Hepatic stellate cell (primary cell): ENCODE data around the gene CSDE1.

Experiments
- DNase-seq: peaks from one replicate; pipeline ENCODE4 v3.0.0; 2011; ENCODE audit warnings: low spot score

The CSDE1 gene

DNA sequence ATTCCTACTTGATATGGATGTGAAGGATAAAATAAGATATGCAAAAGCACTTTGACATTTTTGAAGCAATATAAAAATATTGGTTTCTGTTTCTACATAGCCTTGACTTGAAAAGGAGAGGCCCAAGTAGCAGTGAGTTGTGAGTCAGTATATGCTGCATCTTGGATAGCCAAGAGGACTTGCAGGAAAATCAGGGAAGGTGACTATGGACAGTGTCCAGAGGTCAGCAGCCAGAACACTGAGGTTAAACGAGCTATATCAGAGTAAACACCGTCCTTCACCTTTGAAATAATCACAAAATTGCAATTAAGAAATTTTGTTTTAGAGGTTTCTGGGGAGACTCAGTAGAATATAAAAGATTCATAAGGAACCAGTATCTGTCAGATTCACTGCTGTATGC is 55.9 kb downstream of the CSDE1 start:
- no peak for DNase-seq

DNA sequence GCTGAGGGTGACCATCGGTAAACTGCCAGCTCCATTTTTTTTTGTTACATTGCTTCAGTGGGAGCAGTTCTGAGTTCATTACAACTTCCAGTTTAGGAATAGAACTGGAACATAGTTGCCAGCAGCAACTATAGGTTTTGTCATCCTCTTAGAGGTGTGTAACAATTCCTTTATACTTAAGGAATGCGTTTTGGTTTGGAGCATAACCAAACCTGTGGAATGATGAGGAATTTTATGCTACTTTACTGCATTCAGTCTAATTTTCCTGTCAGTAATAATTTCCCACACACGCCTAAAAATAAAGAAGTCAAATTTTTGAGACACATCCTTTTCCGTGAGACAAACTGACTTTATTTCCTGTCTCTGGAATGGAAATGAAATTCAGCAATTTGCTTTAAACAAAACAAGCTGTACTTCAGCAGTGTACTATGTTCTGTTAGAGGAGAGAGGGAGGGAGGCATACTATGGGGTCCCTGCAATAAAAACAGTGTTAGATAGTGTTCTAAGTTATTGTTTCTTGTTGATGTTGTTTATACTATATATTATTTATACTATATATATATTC is 57.7 kb downstream of the CSDE1 start:
- no peak for DNase-seq

DNA sequence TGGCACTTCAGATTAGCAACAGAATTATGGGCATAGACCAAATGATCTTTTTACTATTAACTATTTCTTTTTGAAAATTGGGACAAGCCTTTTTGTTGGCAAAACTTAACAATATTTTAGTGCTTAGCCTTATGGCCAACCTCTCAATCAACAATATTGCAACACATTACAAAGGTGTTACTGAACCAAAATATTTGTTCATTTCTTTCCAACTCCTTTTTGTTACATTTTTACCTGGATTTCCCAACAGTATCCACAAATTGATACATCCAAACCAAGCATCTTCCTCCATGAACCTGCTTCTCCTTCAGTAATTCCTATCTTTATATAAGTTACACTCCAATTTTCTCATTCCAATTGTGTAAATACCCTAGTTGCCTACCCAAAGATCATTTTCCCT is 61.0 kb downstream of the CSDE1 start:
- no peak for DNase-seq

DNA sequence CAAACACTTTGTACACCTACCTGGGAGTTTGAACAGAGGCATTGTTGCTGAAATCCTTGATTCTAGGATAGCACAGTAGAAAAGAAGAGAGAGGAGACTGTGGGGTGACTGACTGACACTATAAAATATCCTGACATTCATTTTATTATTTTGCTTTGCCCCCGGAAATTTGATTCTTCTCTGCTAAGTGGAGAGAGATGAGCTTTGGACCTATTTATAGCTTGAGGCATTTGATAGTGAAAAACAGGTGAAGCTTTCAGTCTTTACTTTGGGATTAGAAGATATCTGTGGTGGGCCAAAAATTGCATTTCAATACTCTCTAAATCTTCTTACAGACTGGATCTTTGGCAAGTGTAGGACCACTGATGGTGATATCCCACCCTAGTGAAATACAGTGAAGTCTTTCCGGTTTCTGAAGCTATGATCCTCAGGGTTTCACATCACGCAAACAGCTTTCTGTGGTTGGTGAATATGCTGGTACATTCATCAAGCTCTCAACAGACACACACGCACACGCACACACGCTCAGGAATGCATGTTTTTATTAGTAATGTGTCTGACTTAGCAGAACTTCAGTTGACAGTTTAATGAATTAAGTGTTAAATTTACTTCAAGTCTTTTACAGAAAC is 62.2 kb downstream of the CSDE1 start, which contains the start of gene AMPD1:
TSS of gene AMPD1 (minus strand) at position 117 of the 629 bp plus-strand sequence. CDS start at position 42, 75 bp downstream.
- no peak for DNase-seq

DNA sequence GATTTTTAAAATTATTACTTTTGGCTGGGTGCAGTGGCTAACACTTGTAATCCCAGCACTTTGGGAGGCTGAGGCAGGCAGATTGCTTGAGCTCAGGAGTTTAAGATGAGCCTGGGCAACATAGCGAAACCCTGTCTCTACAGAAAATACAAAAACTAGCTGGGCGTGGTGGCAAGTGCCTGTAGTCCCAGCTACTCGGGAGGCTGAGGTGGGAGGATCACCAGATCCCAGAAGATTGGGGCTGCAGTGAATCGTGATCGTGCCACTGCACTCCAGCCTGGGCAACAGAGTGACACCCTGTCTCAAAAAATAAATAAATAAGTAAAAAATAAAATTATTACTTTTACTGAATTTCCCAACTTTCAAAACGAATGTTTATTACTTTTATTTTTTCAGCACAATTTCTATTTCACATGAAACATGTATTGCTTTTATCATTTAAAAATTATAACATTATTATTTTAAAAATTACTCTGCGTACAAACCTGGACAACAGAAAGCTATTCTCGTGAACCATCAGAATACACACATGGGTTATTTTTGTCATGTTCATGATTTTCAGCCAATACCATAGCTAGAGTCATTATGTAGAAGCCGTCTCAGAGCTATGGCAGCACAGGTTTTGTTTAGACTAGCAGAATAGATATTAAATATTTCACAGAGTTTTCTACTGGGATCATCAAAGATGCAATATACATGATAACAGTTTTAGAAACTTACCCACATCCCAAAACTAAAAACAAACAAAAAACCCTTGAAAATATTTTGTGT is 63.1 kb downstream of the CSDE1 start:
- DNase-seq = no peak

DNA sequence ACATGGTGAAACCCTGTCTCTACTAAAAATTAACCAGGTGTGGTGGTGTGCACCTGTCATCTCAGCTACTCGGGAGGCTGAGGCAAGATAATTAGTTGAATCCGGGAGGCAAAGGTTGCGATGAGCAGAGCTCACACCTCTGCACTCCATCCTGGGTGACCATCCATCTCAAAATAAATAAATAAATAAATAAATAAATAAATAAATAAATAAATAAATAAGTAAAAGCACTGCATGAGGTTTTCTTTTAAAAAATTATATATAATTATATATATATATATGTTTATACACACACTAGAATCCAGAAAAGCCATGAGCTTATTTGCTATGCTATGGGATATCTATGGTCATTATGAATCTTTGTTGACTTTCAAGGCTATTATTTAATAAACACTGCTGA is 64.8 kb downstream of the CSDE1 start:
- DNase-seq = no peak

DNA sequence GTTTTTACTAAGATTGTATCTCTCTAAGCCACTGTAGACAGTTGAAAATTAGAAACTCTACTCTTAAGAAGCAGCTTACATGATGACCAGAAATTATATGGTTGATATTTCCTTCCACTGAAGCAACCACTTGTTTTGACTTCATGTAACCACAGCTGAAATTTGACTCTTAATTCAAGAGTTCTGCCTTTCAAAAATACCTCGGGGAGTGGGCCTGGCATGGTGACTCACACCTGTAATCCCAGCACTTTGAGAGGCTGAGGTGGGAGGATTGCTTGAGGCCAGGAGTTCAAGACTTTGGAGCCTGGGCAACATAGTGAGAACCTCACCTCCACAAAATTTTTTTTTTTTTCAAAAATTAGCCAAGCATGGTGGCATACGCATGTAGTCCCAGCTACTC is 66.7 kb downstream of the CSDE1 start:
- no peak for DNase-seq

DNA sequence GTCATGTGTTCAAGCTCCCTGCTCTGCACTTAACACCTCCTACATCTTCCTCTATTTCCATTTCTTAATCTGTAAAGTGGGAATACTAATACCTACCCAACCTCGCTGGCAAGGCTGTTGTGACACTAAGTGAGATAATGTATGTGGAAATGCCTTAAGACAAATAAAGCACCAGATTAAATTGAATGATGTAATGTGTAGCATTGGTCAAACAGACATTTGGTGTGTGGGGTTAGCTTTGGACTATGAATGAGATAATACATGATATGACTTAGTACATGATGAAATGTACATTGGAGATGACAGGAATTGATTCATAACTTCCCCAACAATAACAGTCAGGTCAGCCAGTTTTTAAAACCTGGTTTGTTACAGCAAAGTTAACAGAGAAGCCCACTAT is 67.6 kb downstream of the CSDE1 start:
- DNase-seq = no peak

DNA sequence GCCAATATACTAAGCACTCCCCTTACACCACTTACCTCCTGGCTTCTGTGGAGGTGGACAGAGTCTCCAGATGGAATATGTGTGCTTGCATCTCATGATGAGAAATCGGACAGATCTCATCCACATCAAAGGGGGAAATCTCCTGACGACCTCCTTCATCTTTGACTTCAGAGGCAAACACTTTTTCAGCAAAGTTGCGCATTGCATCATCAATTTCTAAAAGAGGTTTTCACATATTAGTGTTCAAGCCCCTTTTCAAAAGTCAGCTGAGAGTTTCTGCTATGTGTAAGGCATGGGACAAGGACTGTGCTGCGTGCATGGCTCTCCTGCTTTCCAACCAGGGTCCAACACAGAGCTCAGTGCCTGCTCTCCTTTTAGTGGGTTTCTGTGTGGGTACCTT is 69.3 kb downstream of the CSDE1 start:
- no peak for DNase-seq

DNA sequence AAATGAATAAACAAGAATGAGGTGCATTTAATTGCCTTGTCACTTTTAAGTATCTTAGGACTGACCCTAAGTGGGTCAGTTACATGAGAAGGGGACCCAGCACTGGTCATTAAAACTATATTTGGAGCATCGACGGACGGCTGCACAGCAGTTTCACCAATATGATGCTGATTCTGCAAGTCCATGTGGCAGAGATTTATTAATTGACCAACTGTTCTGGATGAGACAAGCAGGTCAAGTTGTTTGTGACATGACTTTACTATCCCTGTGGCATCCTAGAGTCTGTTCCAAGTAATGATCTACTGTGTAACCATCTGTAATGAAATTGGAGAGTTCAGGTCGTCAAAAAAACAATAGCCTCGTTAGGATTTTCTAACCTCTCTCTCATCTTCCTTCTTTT is 71.9 kb downstream of the CSDE1 start:
- DNase-seq = no peak

DNA sequence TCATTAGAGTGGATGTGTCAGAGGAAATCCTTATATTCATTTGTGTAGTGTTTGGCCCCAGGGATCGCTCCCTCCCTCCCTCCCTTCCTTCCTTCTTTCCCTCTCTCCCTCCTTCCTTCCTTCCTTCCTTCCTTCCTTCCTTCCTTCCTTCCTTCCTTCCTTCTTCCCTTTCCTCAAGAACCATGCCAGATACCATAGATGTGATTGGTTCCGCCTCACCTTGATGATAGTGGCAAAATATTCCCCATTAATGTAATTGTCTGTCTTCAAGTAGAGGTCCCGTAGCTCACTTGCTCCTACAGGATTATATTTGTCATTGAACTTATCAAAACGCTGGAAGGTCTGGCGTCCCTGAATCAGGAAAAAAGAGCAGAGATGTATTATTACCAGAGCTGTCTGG is 80.1 kb downstream of the CSDE1 start:
- no peak for DNase-seq

DNA sequence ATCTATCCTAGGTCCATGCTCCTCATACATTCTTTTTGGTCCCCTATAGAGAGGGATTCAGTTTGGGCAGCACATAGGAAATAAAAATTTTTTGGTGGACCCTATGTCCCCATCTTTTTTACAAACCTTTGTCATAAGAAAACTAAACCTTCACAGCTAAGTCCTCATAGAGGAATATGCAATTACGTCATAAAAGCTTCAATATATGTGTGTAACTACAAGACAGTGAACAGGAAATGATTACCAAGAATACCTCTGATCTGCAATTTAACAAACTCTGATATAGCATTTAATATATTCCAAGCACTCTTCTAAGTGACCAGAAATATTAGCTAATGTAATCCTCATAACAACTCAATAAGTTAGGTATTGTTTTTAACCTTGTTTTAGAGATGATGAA is 81.7 kb downstream of the CSDE1 start:
- DNase-seq = no peak

DNA sequence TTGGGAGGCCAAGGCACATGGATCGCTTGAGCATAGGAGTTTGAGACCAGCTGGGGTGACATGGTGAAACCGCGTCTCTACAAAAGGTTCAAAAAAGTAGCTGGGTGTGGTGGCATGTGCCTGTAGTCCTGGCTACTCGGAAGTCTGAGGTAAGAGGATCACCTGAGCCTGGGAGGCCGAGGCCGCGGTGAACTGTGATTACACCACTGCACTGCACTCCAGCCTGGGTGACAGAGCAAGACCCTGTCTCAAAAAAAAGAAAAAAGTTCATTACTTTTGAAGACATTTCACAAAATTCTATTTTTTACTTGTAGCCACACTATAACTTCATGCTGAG is 85.9 kb downstream of the CSDE1 start:
- DNase-seq = no peak

DNA sequence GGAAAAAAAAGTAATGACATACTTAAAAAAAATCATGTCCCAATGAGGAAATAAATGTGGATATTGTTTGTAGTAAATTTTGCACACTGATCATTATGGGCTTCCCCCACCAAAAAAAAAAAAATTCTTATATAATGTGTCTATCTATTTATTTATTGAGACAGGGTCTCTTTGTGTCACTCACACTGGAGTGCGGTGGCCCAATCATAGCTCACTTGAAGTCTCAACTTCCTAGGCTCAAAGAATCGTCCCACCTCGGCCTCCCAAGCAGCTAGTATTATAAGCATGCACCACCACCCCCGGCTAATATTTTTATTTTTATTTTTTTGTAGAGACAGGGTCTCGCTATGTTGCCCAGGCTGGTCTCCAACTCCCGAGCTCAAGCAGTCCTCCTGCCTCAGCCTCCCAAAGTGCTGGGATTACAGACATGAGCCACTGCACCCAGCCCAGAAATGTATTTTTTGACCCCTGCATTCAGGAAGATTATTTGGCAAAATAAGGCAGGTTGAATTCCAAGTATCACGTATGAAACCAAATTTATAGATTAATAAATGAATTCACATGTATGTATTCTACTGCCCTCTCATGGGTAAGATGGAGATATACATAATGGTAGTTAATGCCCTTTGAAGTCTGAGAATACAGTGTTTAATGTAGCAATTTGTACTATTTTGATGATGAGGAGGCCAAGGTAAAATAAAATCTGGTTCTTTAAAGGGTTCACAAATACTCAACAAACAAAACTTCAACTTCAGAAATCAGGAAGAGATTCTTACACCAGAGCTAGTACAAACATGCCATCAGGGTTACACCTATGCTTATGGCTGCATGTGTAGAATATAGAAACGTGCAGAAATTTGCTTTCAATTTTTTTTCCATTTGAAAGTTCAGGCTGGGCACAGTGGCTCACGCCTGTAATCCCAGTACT is 86.5 kb downstream of the CSDE1 start:
- peak; percentile 18 for DNase-seq

DNA sequence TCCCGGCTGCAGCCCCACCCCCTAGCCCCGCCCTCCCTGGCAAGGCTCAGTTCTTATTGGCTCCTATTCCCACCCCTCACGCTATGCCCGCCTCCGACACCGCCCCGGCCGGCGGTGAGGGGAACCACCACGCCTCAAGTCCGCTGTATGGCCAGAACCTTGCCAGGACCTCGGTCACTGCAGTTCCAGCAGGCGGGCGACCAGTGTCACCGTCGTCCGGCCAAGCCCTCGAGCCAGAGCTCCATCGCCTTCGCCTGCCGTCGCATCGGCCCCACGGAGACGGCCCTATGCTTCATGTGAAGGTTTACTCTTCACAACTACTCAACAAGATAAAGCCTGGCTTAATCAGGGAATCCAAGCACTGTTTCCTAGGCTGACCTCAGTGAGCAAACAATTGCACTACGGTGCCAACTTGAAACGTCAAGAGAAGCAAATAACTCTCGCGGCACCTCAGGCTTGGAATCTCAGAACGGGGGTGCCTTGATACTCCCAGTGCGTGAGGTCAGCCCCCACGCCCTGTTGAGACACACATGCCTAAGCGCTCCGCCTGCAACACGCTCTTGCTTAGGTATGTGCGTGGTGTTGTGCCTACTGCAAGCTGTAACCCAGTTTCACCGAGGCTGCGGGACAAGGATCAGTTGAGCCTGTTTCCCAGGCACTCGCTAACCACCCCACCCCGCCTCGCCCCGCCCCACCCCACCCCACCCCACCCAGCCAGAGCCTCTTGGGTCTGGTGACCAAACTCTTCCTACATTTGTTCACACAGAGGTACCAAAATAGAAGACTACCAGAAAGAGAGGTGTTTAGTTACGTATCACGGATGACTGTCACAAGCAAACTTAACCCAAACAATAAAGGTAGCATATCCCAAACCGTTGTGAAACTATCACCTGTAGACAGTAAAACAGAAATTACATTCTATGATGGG is 87.4 kb downstream of the CSDE1 start:
- peak; percentile 94 for DNase-seq

DNA sequence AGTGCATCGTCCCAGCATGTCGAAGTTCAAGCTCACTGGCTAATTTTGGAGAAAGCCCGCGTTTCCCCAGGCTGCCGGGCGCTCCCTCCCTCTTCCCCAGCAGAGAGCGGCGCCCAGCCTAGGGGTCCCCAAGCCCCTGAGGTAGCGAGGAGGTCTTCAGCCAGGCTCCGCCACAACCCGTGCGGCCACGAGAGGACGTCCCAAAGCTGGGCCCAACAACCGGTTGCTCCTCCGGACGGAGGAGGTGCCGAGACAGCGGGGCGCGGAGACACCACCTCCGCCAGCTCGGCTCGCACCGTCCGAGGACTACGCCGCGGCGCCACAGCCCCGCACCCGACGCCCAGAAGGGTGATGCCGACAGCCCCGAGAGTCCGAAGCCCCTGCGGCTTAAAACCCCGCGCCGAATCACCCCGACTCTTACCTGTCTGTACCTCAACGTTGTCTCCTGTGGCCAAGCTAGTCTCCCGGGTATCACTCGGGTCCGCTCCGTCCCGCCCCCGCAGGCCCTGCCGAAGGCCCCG is 88.2 kb downstream of the CSDE1 start, which contains the start of gene DENND2C:
TSS of gene DENND2C (minus strand) at position 488 of the 521 bp plus-strand sequence. CDS start 44,065 bp downstream, outside the sequence.
- no peak for DNase-seq

DNA sequence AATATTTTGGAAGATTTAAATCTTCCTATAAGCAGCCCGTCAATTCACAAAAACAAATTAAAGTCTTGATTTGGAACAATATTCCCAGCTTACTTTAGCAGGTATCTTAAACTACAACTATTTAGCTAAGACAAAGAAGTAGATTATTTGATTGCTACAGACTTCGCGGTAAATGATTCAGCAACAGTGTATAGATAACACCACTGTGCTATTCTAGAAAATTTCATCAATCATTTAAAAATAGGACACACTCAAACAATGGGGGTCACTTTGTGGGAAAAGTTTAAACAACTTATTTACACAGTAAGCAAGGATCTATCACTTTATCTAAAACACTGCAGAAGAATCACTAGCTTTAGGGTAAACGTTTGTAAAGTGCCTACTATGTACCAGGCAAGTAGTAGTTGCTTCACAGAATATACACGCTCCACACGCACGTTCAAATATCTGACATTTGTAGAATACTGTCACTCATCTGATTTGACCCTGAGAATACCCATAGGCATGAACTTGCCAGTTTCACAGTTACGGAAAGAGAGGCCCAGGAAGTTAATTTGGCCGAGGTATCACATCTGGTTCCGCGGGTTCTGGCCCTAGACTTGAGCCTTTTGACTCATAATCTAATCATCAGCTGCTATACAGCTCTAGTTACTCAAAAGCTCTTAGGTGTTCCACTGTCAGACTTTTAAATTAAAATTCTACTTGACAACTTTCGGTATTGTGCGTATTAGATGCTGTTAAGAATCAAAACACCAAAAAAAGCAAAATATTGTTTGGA is 88.8 kb downstream of the CSDE1 start:
- peak; percentile 19 for DNase-seq

DNA sequence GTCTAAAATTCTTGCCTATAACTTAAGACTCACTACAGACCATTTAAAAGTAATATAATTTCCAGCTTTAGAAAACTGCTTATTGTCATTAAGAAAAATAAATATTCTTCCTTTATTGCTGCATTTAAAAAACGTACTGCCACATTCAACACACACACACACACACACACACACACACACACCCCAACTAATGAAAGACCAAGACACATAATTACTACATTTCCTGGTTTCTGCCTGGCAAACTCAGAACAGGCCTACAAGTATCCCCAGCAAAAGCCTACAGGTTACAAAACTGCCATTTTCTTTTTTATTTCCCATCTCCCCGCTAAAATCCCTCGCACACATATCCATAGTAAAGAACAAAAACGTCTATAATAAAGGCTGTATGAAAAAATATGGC is 89.4 kb downstream of the CSDE1 start:
- no peak for DNase-seq

DNA sequence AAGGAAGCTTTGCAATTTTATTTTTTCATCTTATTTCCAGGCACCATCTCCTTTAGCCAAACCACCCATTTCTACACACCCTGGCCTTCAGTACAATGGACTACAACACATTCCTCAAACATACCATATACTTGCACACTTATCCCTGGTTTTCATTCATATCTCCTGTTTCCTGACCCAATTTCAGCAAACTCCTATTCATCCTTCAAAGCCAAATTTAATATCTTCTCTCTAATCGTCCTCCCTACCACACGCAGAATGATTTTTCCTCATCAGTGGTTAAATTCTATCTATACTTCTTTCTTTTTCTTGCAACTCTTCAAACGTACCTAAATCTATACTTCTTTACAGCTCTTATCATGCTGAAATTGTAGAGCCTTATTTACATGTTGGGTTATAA is 90.8 kb downstream of the CSDE1 start:
- DNase-seq = no peak
